Fibroblast of lung (primary cell): ENCODE measurements around the gene SAV1. TPM values are rescaled to one million over a fixed set of nuclear protein-coding genes. Genes with fewer than 3 reads are reported as not detected.

Experiments
- DNase-seq, 2 donors: peaks; one replicate each; pipeline versions ENCODE4 v3.0.0 to v3.0.0-alpha.2; 2010; ENCODE audit warnings: low read depth in 2 of 2
- H2AFZ ChIP-seq: 2 replicates; pipeline ENCODE4 v1.5.1; 2012; ENCODE audit warnings: low read length, control low read depth, inconsistent platforms
- H3K27ac ChIP-seq: 2 replicates; pipeline ENCODE4 v1.5.1; 2011; ENCODE audit warnings: low read length, control low read depth; ENCODE audit not compliant: insufficient read depth
- H3K27me3 ChIP-seq: 2 replicates; pipeline ENCODE4 v1.5.1; 2011; ENCODE audit warnings: mild to moderate bottlenecking, low read length; ENCODE audit not compliant: control insufficient read depth, insufficient read depth
- H3K36me3 ChIP-seq: 2 replicates; pipeline ENCODE4 v1.5.1; 2011; ENCODE audit warnings: low read length; ENCODE audit not compliant: control insufficient read depth, insufficient read depth
- H3K4me1 ChIP-seq: 2 replicates; pipeline ENCODE4 v1.5.1; 2011; ENCODE audit warnings: low read length; ENCODE audit not compliant: control insufficient read depth, insufficient read depth; ENCODE audit errors: extremely low read depth
- H3K4me2 ChIP-seq: 2 replicates; pipeline ENCODE4 v1.5.1; 2011; ENCODE audit warnings: low read length, control low read depth; ENCODE audit not compliant: insufficient read depth; ENCODE audit errors: extremely low read depth
- H3K4me3 ChIP-seq, 4 experiments: fragments of 200-600 bp in 1 of 4; sonication (generic) in 1 of 4; replicated peaks in 1 of 4; 2 replicates each; pipeline ENCODE4 v1.5.1; 2011 to 2016; ENCODE audit warnings: low read length in 4 of 4, low read depth in 3 of 4, mild to moderate bottlenecking in 3 of 4, control low read depth in 2 of 4, inconsistent platforms in 1 of 4, mixed read lengths in 1 of 4; ENCODE audit not compliant: insufficient read depth in 1 of 4; ENCODE audit errors: control extremely low read depth in 1 of 4
- H3K79me2 ChIP-seq: 2 replicates; pipeline ENCODE4 v1.5.1; 2012; ENCODE audit warnings: mild to moderate bottlenecking, low read length, inconsistent platforms; ENCODE audit not compliant: control insufficient read depth, insufficient read depth
- H3K9ac ChIP-seq: 2 replicates; pipeline ENCODE4 v1.5.1; 2011; ENCODE audit warnings: mild to moderate bottlenecking, low read length, control low read depth; ENCODE audit not compliant: insufficient read depth
- H3K9me3 ChIP-seq: 2 replicates; pipeline ENCODE4 v1.5.1; 2012; ENCODE audit warnings: low read depth, low read length; ENCODE audit not compliant: control insufficient read depth, insufficient read depth
- H4K20me1 ChIP-seq: 2 replicates; pipeline ENCODE4 v1.5.1; 2011; ENCODE audit warnings: low read length; ENCODE audit not compliant: control insufficient read depth, insufficient read depth; ENCODE audit errors: extremely low read depth
- CTCF ChIP-seq, 2 donors: IDR thresholded peaks in 1 of 2; conservative IDR thresholded peaks in 1 of 2; 1 replicate in 1 of 2; 2 replicates in 1 of 2; pipeline ENCODE4 v1.5.1; 2011 to 2012; ENCODE audit warnings: low read length in 2 of 2, control low read depth in 1 of 2, inconsistent platforms in 1 of 2, low read depth in 1 of 2, mild to moderate bottlenecking in 1 of 2
- EZH2 ChIP-seq: IDR thresholded peaks from 2 replicates; pipeline ENCODE4 v1.5.1; 2012; ENCODE audit warnings: low read length, control low read depth, mild to moderate bottlenecking; ENCODE audit errors: missing control alignments
- polyA plus RNA-seq, 2 donors: library from polyadenylated mRNA; depleted of rRNA in 1 of 2; stranded (reverse) in 1 of 2; unstranded in 1 of 2; fragments of >200 nt; gene quantifications; 2 replicates each; pipeline ENCODE4 v1.2.1, GENCODE V29; 2011 to 2012; ENCODE audit warnings: missing spikeins in 1 of 2
- total RNA-seq: library from RNA; depleted of rRNA; stranded (reverse); fragments of >200 nt; gene quantifications from 2 replicates; pipeline ENCODE4 v1.2.1, GENCODE V29; 2014

SAV1 gene
- total and polyA plus RNA-seq, 2 donors (not counting 1 experiment from before 2014, with no cell fraction given) = 41.7 to 46.9 TPM

- Histone ChIP-seq H3K4me2 (no peak overlapping the region), H4K20me1 (no peaks in the 10 kb centered on the region), H3K4me1 (no peaks in the 10 kb centered on the region), H3K9me3 (no peaks in the 10 kb centered on the region), H3K4me3 (no peak overlapping the region), H3K36me3 (no peaks in the 10 kb centered on the region), H2AFZ (no peak overlapping the region), H3K27me3 (no peaks in the 10 kb centered on the region), H3K9ac (no peak overlapping the region), H3K79me2 (no peaks in the 10 kb centered on the region), H3K27ac (no peak overlapping the region)
- DNase-seq = no peak
- TF ChIP-seq EZH2 (no peak), CTCF (conservative IDR thresholded peaks at IDR 0.05 in 1 of 2, IDR thresholded peaks at IDR 0.05 in 1 of 2; ENCODE audit: low read depth in 1 of 2, low read length in 2 of 2) (no peak)
Observed at GRCh38 chr14:50711043-50711442, 42.9 kb upstream of the SAV1 start.

- no peak for TF ChIP-seq EZH2
- TF ChIP-seq CTCF (conservative IDR thresholded peaks at IDR 0.05 in 1 of 2, IDR thresholded peaks at IDR 0.05 in 1 of 2; ENCODE audit: low read depth in 1 of 2, low read length in 2 of 2) = no peak
- no peaks in the 10 kb centered on the region for H4K20me1 ChIP-seq
- no peaks in the 10 kb centered on the region for H3K4me1 ChIP-seq
- H3K4me2 ChIP-seq = no peak overlapping the region
- no peak overlapping the region for H3K27ac ChIP-seq
- no peak overlapping the region for H3K9ac ChIP-seq
- no peak overlapping the region for H2AFZ ChIP-seq
- H3K27me3 ChIP-seq = no peaks in the 10 kb centered on the region
- H3K9me3 ChIP-seq = no peaks in the 10 kb centered on the region
- no peaks in the 10 kb centered on the region for H3K79me2 ChIP-seq
- H3K4me3 ChIP-seq = no peak overlapping the region
- no peaks in the 10 kb centered on the region for H3K36me3 ChIP-seq
- DNase-seq = no peak
Observed at GRCh38 chr14:50705026-50705593, 37.0 kb upstream of the SAV1 start.

GRCh38 chr14:50704454-50705010, 36.4 kb upstream of the SAV1 start:
- no peak overlapping the region for H3K9ac ChIP-seq
- no peaks in the 10 kb centered on the region for H3K4me1 ChIP-seq
- no peaks in the 10 kb centered on the region for H3K79me2 ChIP-seq
- no peak overlapping the region for H2AFZ ChIP-seq
- no peak overlapping the region for H3K4me3 ChIP-seq
- H3K9me3 ChIP-seq = no peaks in the 10 kb centered on the region
- TF ChIP-seq EZH2 (no peak), CTCF (conservative IDR thresholded peaks at IDR 0.05 in 1 of 2, IDR thresholded peaks at IDR 0.05 in 1 of 2; ENCODE audit: low read depth in 1 of 2, low read length in 2 of 2) (no peak)
- H4K20me1 ChIP-seq = no peaks in the 10 kb centered on the region
- no peaks in the 10 kb centered on the region for H3K27me3 ChIP-seq
- no peak overlapping the region for H3K27ac ChIP-seq
- no peaks in the 10 kb centered on the region for H3K36me3 ChIP-seq
- H3K4me2 ChIP-seq = no peak overlapping the region
- DNase-seq = no peak
